Small intestine (tissue), 7 donors: ENCODE measurements around the gene HAUS3. TPM values are rescaled to one million over a fixed set of nuclear protein-coding genes. Genes with fewer than 3 reads are reported as not detected.
"Not testable (repeated sequence)": the region's sequence is repeated elsewhere in the genome, so short reads cannot be mapped to it uniquely, and the experiment has no call there.

ENCODE experiments used
- DNase-seq, 2 donors: peaks; one replicate each; pipeline versions ENCODE4 v3.0.0 to v3.0.0-alpha.2; 2013
- FAIRE-seq: peaks from 2 replicates; lab custom pipeline; 2012; peaks lifted over from hg19 to GRCh38; lab: Jason Lieb, UNC
- H3K27ac ChIP-seq, 3 donors: one replicate each; pipeline ENCODE4 v1.5.1; 2013; ENCODE audit warnings: low read length in 2 of 3, mild to moderate bottlenecking in 2 of 3, control low read depth in 1 of 3, inconsistent platforms in 1 of 3, low read depth in 1 of 3, moderate library complexity in 1 of 3
- H3K27me3 ChIP-seq, 3 donors: one replicate each; pipeline ENCODE4 v1.6.1; 2013; ENCODE audit warnings: low read length in 3 of 3, inconsistent platforms in 1 of 3; ENCODE audit not compliant: control insufficient read depth in 3 of 3, insufficient read depth in 3 of 3
- H3K36me3 ChIP-seq, 3 donors: one replicate each; pipeline ENCODE4 v1.6.1; 2013; ENCODE audit warnings: low read length in 3 of 3, inconsistent platforms in 1 of 3, low read depth in 1 of 3, mild to moderate bottlenecking in 1 of 3, moderate library complexity in 1 of 3; ENCODE audit not compliant: control insufficient read depth in 3 of 3, insufficient read depth in 2 of 3
- H3K4me1 ChIP-seq, 3 donors: one replicate each; pipeline ENCODE4 v1.6.1; 2013; ENCODE audit warnings: low read length in 2 of 3, inconsistent platforms in 1 of 3, low read depth in 1 of 3, mild to moderate bottlenecking in 1 of 3, moderate library complexity in 1 of 3; ENCODE audit not compliant: control insufficient read depth in 3 of 3, insufficient read depth in 2 of 3
- H3K4me3 ChIP-seq, 3 donors: one replicate each; pipeline ENCODE4 v1.5.1; 2013; ENCODE audit warnings: low read length in 3 of 3, control low read depth in 1 of 3, inconsistent platforms in 1 of 3, low read depth in 1 of 3, mild to moderate bottlenecking in 1 of 3, moderate library complexity in 1 of 3
- H3K9me3 ChIP-seq, 2 donors: one replicate each; pipeline ENCODE4 v1.6.1; 2013; ENCODE audit warnings: low read depth in 1 of 2, low read length in 1 of 2; ENCODE audit not compliant: control insufficient read depth in 2 of 2, insufficient read depth in 1 of 2
- WGBS, 3 donors: extraction: QIAGEN DNeasy Blood & Tissue Kit; methylation state at CpG; one replicate each; pipeline ENCODE4 v1.1.7; 2013; 5-methylcytosine and 5-hydroxymethylcytosine counted together
- polyA plus RNA-seq, 4 donors: library from polyadenylated mRNA; stranded (reverse) in 3 of 4; unstranded in 1 of 4; fragments of 200-250 nt in 3 of 4; fragments of 120-200 nt in 1 of 4; gene quantifications; one replicate each; pipeline versions ENCODE4 v1.2.1 to v1.2.3, GENCODE V29; 2013
- donor health status: healthy with polysubstance abuse.
- donor health status: control.
- donor health status: control.
- donor health status: Bipolar disorder and iron deficiency.
- donor health status: healthy.

Gene HAUS3
- polyA plus RNA-seq, 4 donors, result 4.0 to 16.4 (median 5.1) TPM

DNA sequence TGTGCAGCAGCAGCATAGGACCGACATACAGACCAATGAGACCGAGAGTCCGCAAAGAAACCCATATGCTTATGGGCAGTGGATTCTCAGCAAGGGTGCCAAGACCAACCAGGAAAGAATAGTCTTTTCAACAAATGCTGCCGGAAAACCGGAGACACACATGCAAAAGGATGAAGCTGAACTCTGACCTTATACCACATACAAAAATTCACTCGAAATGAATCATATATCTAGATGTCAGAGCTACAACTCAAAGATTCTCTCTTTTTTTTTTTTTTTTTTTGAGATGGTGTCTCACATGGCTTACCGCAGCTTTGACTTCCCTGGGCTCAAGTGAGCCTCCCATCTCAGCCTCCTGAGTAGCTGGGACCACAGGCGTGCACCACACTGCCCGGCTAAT, 36.0 kb upstream of the HAUS3 start:
- no peaks in the 10 kb centered on the region for H3K27me3 ChIP-seq
- no peaks in the 10 kb centered on the region for H3K9me3 ChIP-seq
- peaks cover 0 to 4% (median 0%) of the 10 kb centered on the region in 3 donors for H3K36me3 ChIP-seq
- DNase-seq (no peak), FAIRE-seq (no peak)
- H3K4me3 ChIP-seq, result no peak overlapping the region
- peaks cover 0 to 4% (median 1%) of the 10 kb centered on the region in 3 donors for H3K4me1 ChIP-seq
- 89 to 95% (median 93%) methylated on average over 9 of the region's 9 CpGs for WGBS, 3 donors
- no peak overlapping the region for H3K27ac ChIP-seq

DNA sequence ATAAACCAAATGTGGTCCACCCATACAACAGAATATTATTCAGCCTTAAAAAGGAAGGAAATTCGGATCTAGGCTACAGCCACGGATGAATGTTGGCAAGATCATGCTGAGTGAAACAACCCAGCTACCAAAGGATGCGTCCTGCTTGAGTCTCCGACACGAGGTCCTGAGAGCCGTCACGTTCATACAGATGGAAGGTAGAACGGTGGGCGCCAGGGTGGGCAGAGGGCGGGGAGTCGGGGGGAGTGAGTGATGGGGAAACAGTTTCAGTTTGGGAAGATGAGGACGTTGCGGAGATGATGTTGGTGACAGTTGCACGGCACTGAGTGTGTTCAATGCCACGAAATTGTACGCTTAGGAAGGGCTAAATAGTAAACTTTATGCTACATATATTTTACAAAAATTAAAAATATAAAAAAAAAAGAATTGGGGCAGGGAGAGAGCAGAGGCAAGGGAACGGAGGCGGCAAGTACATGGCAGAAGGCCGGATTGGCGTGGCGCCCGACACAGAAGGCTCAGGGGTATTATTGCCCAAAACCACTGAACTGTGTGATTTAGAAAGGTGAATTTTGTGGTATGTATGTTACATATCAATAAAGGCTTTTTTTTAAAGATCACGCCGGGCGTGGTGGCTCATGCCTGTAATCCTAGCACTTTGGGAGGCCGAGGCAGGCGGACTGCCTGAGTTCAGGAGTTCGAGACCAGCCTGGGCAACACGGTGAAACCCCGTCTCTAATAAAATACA, 34.8 kb upstream of the HAUS3 start:
- FAIRE-seq, result no peak
- H3K9me3 ChIP-seq, result no peaks in the 10 kb centered on the region
- 93 to 96% (median 94%) methylated on average over 30 of the region's 30 CpGs for WGBS, 3 donors
- no peak overlapping the region for H3K4me3 ChIP-seq
- DNase-seq, result no peak
- H3K27me3 ChIP-seq, result no peaks in the 10 kb centered on the region
- peaks cover 0 to 4% (median 0%) of the 10 kb centered on the region in 3 donors for H3K4me1 ChIP-seq
- H3K36me3 ChIP-seq, result peaks cover 0 to 9% (median 0%) of the 10 kb centered on the region in 3 donors
- no peak overlapping the region for H3K27ac ChIP-seq

DNA sequence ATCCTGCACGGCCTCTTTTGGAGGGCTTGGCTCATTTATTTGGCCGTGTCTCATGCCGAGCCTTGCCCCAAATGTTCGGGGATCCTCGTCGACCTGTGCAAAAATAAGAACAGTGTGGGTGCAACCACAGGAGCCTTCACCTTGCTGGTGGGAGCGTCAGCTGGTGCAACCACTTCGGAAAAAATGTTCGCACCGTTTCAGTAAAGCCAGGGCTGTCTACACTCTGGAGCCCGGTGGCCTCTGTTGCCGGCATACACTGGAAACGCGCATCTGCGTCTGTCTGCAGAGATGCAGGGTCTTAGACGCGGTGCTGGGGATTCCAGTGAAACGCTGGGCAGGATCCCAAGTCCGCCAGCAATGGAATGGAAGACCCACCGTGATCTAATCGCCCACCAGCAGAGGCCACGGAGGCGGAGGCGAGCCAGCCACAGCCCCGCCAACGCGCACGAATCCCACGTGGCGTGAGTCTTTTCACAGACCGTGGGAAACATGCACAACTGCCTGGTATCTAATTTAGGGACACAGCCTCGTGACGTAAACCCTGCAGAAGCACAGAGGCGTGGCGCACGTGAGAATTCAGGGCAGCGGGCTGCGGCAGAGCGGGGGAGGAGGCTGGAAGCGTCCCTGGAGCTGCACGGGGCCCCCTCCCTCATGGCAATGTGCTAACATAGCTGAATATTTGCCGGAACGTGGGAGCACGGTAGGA, 33.8 kb upstream of the HAUS3 start:
- 94 to 96% (median 96%) methylated on average over 44 of the region's 44 CpGs for WGBS, 3 donors

DNA sequence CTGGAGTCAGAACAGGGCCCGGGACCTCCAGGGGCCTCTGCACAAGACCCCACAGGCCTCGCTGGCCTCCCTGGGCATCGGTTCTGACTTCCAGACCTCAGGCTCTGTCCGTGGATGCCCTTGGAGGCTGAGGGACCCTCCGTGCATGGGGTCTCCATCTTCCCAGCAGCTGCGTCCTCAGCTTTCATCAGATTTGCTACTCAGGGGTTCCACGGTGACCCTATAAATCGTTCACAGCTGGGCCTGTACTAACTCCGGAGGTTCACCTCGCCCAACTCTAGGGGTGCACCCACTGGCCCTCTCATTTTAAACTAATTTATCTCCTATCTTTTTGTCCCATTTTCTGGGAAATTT, 33.1 kb upstream of the HAUS3 start:
- DNase-seq, FAIRE-seq, H3K4me1 ChIP-seq: not testable (repeated sequence)

More for the DNA sequence above, 33.8 kb upstream of the HAUS3 start:
- FAIRE-seq, result no peak
- Histone ChIP-seq H3K27ac (no peak overlapping the region), H3K4me1 (peaks cover 0 to 4% (median 0%) of the 10 kb centered on the region in 3 donors), H3K9me3 (no peaks in the 10 kb centered on the region), H3K36me3 (peaks cover 0 to 9% (median 0%) of the 10 kb centered on the region in 3 donors), H3K27me3 (no peaks in the 10 kb centered on the region), H3K4me3 (no peak overlapping the region)
- no peak for DNase-seq

DNA sequence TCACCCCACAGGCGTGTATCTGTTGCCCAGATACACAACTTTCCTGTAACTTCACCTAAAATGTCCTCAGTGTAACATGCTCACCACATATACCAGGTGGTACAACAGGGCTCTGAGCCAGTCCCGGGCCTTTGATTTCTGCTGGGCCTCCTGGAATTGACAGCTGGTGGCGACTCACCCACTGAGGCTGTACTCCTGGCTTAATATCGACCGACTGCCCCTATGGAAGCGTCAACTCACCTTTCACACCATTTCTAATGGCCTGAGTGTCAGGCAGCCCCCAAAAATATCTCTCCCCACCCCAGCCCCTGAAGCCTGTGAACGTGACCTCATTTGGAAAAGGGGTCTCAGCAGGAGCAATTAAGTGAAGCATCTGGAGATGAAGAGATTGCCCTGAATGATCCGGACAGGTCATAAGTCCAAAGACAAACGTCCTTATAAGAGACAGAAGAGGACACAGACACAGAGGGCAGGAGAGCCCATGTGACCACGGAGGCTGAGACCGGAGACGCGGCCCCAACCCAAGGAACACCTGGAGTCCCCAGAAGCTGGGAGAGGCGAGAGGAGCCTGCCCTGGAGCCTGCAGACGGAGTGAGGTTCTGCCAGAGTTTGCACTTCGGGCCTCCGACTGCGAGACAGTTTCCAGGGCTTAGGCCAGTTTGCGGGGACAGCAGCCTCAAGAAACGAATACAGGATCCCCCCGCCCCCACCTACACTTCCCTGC, 32.6 kb upstream of the HAUS3 start:
- Histone ChIP-seq H3K27me3 (no peaks in the 10 kb centered on the region), H3K9me3 (no peaks in the 10 kb centered on the region), H3K27ac (no peak overlapping the region), H3K4me1 (peaks cover 0 to 4% (median 0%) of the 10 kb centered on the region in 3 donors), H3K4me3 (no peak overlapping the region), H3K36me3 (peaks cover 0 to 12% (median 0%) of the 10 kb centered on the region in 3 donors)
- 68 to 80% (median 80%) methylated on average over 19 to 21 of the region's 21 CpGs for WGBS, 3 donors
- FAIRE-seq (no peak), DNase-seq (no peak)

More for the DNA sequence above, 33.1 kb upstream of the HAUS3 start:
- H3K9me3 ChIP-seq, H3K27me3 ChIP-seq, H3K4me3 ChIP-seq, H3K27ac ChIP-seq: not testable (repeated sequence)
- H3K36me3 ChIP-seq, result peaks cover 0 to 12% (median 0%) of the 10 kb centered on the region in 3 donors
- 89 to 96% (median 95%) methylated on average over 9 to 10 of the region's 10 CpGs for WGBS, 3 donors

DNA sequence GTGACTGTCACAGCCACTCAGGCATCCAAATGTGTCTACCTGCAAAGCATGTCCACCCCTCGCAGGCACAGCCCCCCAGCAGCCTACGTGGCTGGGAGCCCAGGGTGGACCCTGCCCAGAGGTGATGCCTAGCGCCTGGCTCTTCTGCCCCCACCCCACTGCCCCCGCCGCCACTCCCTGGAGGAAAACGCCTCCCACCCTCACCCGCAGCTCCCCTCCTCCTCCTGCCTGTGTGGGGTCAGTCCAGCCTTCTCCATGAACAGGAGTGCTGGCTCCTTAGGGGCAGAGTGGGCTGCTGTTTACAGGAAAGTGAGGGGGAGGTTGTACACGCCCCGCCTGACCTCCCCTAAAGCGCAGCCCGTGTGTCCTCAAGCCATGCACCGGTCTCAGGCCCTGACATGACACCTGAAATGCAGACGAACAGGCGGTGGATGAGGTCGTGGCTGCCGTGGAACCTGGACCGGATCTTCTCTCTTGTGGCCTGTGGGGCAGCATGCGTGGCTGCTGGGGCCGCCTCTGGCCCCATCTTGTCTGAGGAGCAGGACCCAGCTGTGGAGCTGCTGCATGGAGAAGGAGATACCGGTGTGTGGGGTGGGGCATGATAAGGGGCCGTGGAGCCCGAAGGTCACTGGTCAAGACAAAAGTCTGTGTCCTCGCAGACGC, 31.9 kb upstream of the HAUS3 start:
- DNase-seq, result no peak
- FAIRE-seq, result no peak
- no peaks in the 10 kb centered on the region for H3K27me3 ChIP-seq
- H3K4me3 ChIP-seq, result no peak overlapping the region
- peaks cover 0 to 12% (median 0%) of the 10 kb centered on the region in 3 donors for H3K36me3 ChIP-seq
- H3K27ac ChIP-seq, result no peak overlapping the region
- peaks cover 0 to 4% (median 0%) of the 10 kb centered on the region in 3 donors for H3K4me1 ChIP-seq
- H3K9me3 ChIP-seq, result no peaks in the 10 kb centered on the region
- WGBS, 3 donors, result 57 to 73% (median 71%) methylated on average over 23 to 24 of the region's 24 CpGs

DNA sequence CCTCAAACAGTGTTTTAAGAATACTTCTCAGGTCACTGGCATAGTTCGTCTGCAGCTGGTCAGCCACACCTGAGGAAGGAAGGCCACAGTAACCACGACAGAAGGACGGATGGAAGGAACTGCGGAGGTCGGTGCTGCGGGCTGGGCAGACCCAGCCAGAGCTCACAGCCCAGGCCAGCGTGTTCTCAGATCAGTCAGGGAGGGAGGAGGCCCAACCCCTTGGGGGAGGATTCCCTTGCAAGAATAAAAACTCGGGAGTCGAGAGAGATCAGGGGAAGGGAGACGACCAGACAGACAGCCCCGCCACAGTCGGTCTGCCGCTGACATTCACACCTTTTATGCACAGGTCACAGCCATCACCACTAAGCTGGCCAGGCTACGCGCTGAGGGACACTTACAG, 31.3 kb upstream of the HAUS3 start:
- H3K27me3 ChIP-seq, result no peaks in the 10 kb centered on the region
- H3K4me1 ChIP-seq, result peaks cover 0 to 4% (median 0%) of the 10 kb centered on the region in 3 donors
- H3K9me3 ChIP-seq, result no peaks in the 10 kb centered on the region
- DNase-seq, result no peak
- peaks cover 0 to 12% (median 0%) of the 10 kb centered on the region in 3 donors for H3K36me3 ChIP-seq
- no peak overlapping the region for H3K4me3 ChIP-seq
- no peak for FAIRE-seq
- 75 to 85% (median 82%) methylated on average over 14 to 15 of the region's 15 CpGs for WGBS, 3 donors
- no peak overlapping the region for H3K27ac ChIP-seq

DNA sequence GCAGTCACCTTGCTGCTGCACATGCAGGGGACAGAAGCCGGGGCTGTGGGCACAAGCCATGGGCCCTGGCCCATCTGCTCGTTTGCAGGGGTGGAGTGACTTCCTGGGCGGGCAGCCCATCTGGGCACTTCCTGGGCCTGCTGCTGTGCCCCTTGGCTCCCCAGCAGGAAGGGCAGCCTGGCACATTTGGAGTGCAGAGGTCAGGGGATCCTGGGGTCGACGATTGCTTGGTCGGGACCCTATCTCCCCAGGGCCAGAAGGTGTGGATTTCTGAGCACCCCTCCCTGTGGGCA, 30.9 kb upstream of the HAUS3 start:
- WGBS, 3 donors, result 75 to 88% (median 82%) methylated on average over 3 to 6 of the region's 6 CpGs
- FAIRE-seq (no peak), DNase-seq (no peak)
- Histone ChIP-seq H3K27ac (no peak overlapping the region), H3K4me1 (peaks cover 0 to 4% (median 0%) of the 10 kb centered on the region in 3 donors), H3K4me3 (no peak overlapping the region), H3K9me3 (no peaks in the 10 kb centered on the region), H3K36me3 (peaks cover 0 to 12% (median 0%) of the 10 kb centered on the region in 3 donors), H3K27me3 (no peaks in the 10 kb centered on the region)
